NCI-H2029 (cell line): ENCODE measurements around the gene SERPIND1.
"Not testable (repeated sequence)": the region's sequence is repeated elsewhere in the genome, so short reads cannot be mapped to it uniquely, and the experiment has no call there.

ENCODE experiments used
- DNase-seq: peaks from one replicate; lab custom pipeline; 2025; lab: John Stamatoyannopoulos, UW

SERPIND1 gene

DNA sequence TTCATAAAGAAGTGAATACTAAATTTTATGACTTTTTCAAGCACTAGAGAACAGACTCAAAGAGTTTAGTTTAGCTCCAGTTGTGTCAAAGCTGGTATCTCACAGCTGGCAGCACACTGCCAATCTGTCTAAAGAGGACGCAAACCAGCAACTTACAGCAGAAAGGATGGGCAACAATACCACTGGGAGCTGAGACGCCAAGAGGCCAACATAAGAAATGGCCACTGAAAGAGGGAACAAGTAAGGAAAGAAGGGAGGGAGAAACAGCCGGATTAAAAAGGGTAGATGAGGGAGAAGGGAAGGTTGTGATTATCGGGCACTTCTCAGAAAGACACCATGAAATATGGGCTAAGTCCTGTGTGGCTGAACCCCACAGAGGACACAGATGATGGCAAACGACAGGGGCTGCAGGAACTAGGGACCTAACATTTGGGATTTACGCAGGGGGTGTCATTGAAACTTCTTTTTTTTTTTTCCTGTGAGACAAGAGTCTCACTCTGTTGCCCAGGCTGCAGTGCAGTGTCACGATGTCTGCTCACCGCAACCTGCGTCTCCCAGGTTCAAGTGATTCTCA, 41.7 kb downstream of the SERPIND1 start:
- DNase-seq, result no peak

DNA sequence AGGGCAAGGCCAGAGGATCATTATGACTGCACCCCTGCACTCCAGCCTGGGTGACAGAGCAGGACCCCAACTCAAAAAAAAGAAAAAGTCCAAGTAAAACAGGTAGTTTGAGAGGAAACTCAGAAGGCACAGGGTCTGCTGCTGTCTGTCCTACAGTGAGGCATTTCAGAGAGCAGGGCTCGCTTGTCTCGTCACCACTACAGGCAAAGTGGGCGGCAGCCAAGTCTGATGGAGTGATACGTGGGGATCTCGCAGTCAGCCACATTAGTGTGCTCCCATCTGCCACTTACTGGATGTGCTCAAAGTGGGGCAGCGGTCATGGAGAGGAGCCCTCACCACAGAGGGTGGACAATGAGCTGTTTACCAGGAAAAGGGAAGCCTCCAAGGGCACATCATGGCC, 42.6 kb downstream of the SERPIND1 start:
- DNase-seq, result no peak

GRCh38 chr22:20818471-20818870, 44.6 kb downstream of the SERPIND1 start:
- no peak for DNase-seq

- DNase-seq, result no peak
Observed at GRCh38 chr22:20819471-20819870, 45.6 kb downstream of the SERPIND1 start.

- DNase-seq, result not testable (repeated sequence)
Observed at GRCh38 chr22:20821717-20822239, 47.9 kb downstream of the SERPIND1 start.

GRCh38 chr22:20822240-20822639, 48.3 kb downstream of the SERPIND1 start:
- no peak for DNase-seq

GRCh38 chr22:20823264-20823663, 49.4 kb downstream of the SERPIND1 start:
- no peak for DNase-seq

DNA sequence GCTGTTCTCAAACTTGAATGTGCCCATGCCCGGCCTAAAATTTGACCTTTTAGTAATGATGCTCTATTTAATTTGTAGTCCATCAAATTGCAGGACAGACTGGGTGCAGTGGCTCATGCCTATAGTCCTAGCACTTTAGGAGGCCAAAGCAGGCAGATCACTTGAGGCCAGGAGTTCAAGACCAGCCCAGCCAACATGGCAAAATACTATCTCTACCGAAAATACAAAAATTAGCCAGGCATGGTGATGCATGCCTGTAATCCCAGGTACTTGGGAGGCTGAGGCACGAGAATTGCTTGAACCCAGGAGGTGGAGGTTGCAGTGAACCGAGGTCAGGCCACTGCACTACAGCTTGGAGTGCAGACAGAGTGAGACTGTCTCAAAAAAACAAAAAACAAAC, 51.3 kb downstream of the SERPIND1 start:
- not testable (repeated sequence) for DNase-seq

DNA sequence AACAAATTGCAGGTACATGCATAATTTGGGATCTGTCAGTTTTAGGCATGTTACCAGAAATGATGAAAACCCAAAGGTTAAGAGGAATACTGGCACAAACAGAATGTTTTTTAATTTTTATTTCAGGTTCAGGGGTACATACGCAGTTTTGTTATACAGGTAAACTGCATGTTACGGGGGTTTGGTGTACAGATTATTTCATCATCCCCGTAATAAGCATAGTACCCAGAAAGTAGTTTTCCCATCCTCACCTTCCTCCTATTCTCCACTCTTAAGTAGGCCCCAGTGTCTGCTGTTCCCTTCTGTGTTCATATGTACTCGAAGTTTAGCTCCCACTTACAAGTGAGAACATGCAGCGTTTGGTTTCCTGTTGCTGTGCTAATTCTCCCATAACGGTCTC, 51.7 kb downstream of the SERPIND1 start:
- DNase-seq, result no peak

DNA sequence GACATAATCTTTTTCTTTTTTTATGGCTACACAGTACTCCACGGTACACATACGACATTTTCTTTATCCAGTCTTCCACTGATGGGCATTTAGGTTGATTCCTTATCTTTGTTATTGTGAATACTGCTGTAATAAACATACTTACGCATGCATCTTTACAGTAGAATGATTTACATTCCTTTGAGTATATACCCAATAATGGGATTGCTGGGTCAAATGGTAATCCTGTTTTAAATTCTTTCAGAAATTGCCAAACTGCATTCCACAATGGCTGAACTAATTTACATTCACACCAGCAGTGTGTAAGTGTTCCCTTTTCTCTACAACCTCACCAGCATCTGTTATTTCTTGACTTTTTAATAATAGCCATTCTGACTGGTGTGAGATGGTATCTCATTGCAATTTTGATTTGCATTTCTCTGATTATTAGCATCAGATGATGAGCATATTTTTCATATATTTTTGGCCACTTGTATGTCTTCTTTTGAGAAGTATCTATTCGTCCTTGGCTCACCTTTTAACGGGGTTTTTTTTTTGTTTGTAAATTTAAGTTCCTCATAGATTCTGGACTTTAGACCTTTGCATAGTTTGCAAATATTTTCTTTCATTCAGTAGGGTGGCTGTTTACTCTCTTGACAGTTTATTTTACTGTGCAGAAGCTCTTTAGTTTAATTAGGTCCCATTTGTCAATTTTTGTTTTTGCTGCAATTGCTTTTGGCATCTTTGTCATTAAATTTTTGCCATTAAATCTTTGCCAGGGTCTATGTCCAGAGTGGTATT, 52.6 kb downstream of the SERPIND1 start:
- not testable (repeated sequence) for DNase-seq

GRCh38 chr22:20829491-20830134, 55.7 kb downstream of the SERPIND1 start:
- no peak for DNase-seq

- DNase-seq, result no peak
Observed at GRCh38 chr22:20833225-20833665, 59.3 kb downstream of the SERPIND1 start.

DNA sequence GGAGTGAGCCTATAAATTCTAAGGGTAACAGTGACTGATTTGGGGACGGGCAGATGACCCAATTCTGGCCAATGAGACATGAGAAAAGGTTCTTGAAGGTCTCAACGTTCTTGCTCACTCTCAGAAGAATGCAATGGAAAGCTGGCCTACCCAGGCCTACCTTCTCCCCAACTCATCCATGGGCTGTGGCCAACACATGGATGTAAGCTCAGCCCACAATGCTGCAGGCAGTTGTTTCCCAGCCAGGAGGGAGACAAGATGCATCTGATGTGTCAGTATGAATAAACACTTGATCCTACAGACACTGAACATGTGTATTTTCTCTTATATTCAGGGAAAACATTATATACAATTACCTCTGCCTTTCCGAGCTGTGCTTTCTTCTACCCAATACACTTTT, 60.3 kb downstream of the SERPIND1 start:
- DNase-seq, result no peak

- no peak for DNase-seq
Observed at GRCh38 chr22:20834725-20835124, 60.8 kb downstream of the SERPIND1 start.
